SIG-M5 (cell line): ENCODE measurements around the gene UBE2L3.
"Not testable (repeated sequence)": the region's sequence is repeated elsewhere in the genome, so short reads cannot be mapped to it uniquely, and the experiment has no call there.

Source experiments
- DNase-seq: peaks from one replicate; lab custom pipeline; 2025; lab: John Stamatoyannopoulos, UW

Gene UBE2L3

GRCh38 chr22:21599053-21599893 is 31.8 kb downstream of the UBE2L3 start:
- no peak for DNase-seq

GRCh38 chr22:21602579-21602978 is 35.1 kb downstream of the UBE2L3 start:
- DNase-seq, result no peak

- no peak for DNase-seq
Observed at GRCh38 chr22:21603973-21604372, 36.5 kb downstream of the UBE2L3 start.

GRCh38 chr22:21605887-21606564 is 38.5 kb downstream of the UBE2L3 start:
- DNase-seq, result no peak

- no peak for DNase-seq
Observed at GRCh38 chr22:21606775-21607174, 39.3 kb downstream of the UBE2L3 start.

GRCh38 chr22:21609556-21610157 is 42.1 kb downstream of the UBE2L3 start:
- DNase-seq, result not testable (repeated sequence)

- DNase-seq, result no peak
Observed at GRCh38 chr22:21611210-21611977, 43.9 kb downstream of the UBE2L3 start.

GRCh38 chr22:21612858-21613257 is 45.3 kb downstream of the UBE2L3 start:
- DNase-seq, result no peak

GRCh38 chr22:21613553-21614233 is 46.2 kb downstream of the UBE2L3 start:
- no peak for DNase-seq

- no peak for DNase-seq
Observed at GRCh38 chr22:21615731-21616130, 48.2 kb downstream of the UBE2L3 start.

GRCh38 chr22:21617337-21617736 is 49.8 kb downstream of the UBE2L3 start:
- DNase-seq, result not testable (repeated sequence)

GRCh38 chr22:21621025-21621424 is 53.5 kb downstream of the UBE2L3 start:
- no peak for DNase-seq

- DNase-seq, result no peak
Observed at GRCh38 chr22:21622011-21622918, 54.8 kb downstream of the UBE2L3 start.

- no peak for DNase-seq
Observed at GRCh38 chr22:21622919-21623647, 55.6 kb downstream of the UBE2L3 start.

GRCh38 chr22:21623648-21623970 is 56.1 kb downstream of the UBE2L3 start:
- no peak for DNase-seq

- DNase-seq, result no peak
Observed at GRCh38 chr22:21624120-21624879, 56.8 kb downstream of the UBE2L3 start.

GRCh38 chr22:21624880-21625791 is 57.6 kb downstream of the UBE2L3 start:
- no peak for DNase-seq

GRCh38 chr22:21626073-21626734 is 58.7 kb downstream of the UBE2L3 start:
- no peak for DNase-seq
